SK-N-SH treated with all-trans-retinoic acid at 6 μM for 48 hours (cell line): Measurements from ENCODE around the gene SCPEP1.

Experiments used
- ARNTL ChIP-seq: fragments of 450-650 bp; formaldehyde crosslinking; IDR thresholded peaks from 2 replicates; pipeline ENCODE4 v1.5.0; 2020; ENCODE audit warnings: low read depth, mild to moderate bottlenecking, moderate library complexity, borderline replicate concordance
- CREB5 ChIP-seq: fragments of 250-450 bp; sonication (Bioruptor Pico); IDR thresholded peaks from 2 replicates; pipeline ENCODE4 v1.5.1; 2020; ENCODE audit warnings: low read depth, mild to moderate bottlenecking, moderate library complexity
- ESRRG ChIP-seq: fragments of 250-450 bp; sonication (Bioruptor Pico); IDR thresholded peaks from 2 replicates; pipeline ENCODE4 v1.6.1; 2021; ENCODE audit warnings: mild to moderate bottlenecking
- PATZ1 ChIP-seq: fragments of 250-450 bp; sonication (Bioruptor Pico); IDR thresholded peaks from 2 replicates; pipeline ENCODE4 v1.8.0; 2020; ENCODE audit warnings: mild to moderate bottlenecking, moderate library complexity, borderline replicate concordance
- POU6F1 ChIP-seq: fragments of 250-450 bp; sonication (Bioruptor Pico); IDR thresholded peaks from 2 replicates; pipeline ENCODE4 v1.8.0; 2021; ENCODE audit warnings: low read depth, mild to moderate bottlenecking, moderate library complexity, borderline replicate concordance
- PPARA ChIP-seq: fragments of 250-450 bp; sonication (Bioruptor Pico); IDR thresholded peaks from 2 replicates; pipeline ENCODE4 v1.5.0; 2020; ENCODE audit warnings: mild to moderate bottlenecking, borderline replicate concordance
- RARB ChIP-seq: fragments of 250-450 bp; sonication (Bioruptor Pico); IDR thresholded peaks from 2 replicates; pipeline ENCODE4 v1.8.0; 2021; ENCODE audit warnings: mild to moderate bottlenecking, moderate library complexity
- SNAI2 ChIP-seq: fragments of 250-450 bp; sonication (Bioruptor Pico); IDR thresholded peaks from 2 replicates; pipeline ENCODE4 v1.5.0; 2020; ENCODE audit warnings: mild to moderate bottlenecking, moderate library complexity
- TCF4 ChIP-seq: fragments of 250-450 bp; sonication (Bioruptor Pico); IDR thresholded peaks from 2 replicates; pipeline ENCODE4 v1.8.0; 2021; ENCODE audit warnings: mild to moderate bottlenecking, moderate library complexity, borderline replicate concordance
- ZC3H10 ChIP-seq: fragments of 250-450 bp; sonication (Bioruptor Pico); IDR thresholded peaks from 2 replicates; pipeline ENCODE4 v1.5.1; 2021; ENCODE audit warnings: mild to moderate bottlenecking, moderate library complexity

GRCh38 chr17:57016071-57016763, 38.3 kb downstream of the SCPEP1 start:
- TF ChIP-seq PPARA (no peak), PATZ1 (CRISPR knock-in tag) (no peak), ZC3H10 (CRISPR knock-in tag) (no peak), ESRRG (no peak), POU6F1 (no peak), RARB (no peak), SNAI2 (CRISPR knock-in tag) (no peak), TCF4 (CRISPR knock-in tag) (no peak), CREB5 (no peak), ARNTL (CRISPR knock-in tag) (no peak)
